H9 (cell line): ENCODE results near the gene SLC44A1. TPM values are rescaled to one million over a fixed set of nuclear protein-coding genes. Genes with fewer than 3 reads are reported as not detected.

Experiments
- DNase-seq: peaks from one replicate; pipeline ENCODE4 v3.0.0-alpha.2; 2017
- H2AFZ ChIP-seq: one replicate; pipeline ENCODE4 v1.6.1; 2013; ENCODE audit warnings: mild to moderate bottlenecking, low read length, control low read depth, moderate library complexity
- H2AK5ac ChIP-seq: 2 replicates; pipeline ENCODE4 v1.6.1; 2013; ENCODE audit warnings: low read length, control low read depth, mixed read lengths; ENCODE audit not compliant: insufficient read length
- H2BK120ac ChIP-seq: one replicate; pipeline ENCODE4 v1.6.1; 2013; ENCODE audit warnings: low read depth, mild to moderate bottlenecking, low read length, control low read depth, inconsistent platforms; ENCODE audit not compliant: poor library complexity, severe bottlenecking
- H2BK12ac ChIP-seq: 2 replicates; pipeline ENCODE4 v1.6.1; 2013; ENCODE audit warnings: low read length, control low read depth, mixed read lengths, low read depth; ENCODE audit not compliant: insufficient read length
- H2BK15ac ChIP-seq: 2 replicates; pipeline ENCODE4 v1.6.1; 2013; ENCODE audit warnings: low read depth, low read length, control low read depth
- H2BK20ac ChIP-seq: one replicate; pipeline ENCODE4 v1.6.1; 2013; ENCODE audit warnings: low read depth, mild to moderate bottlenecking, low read length, control low read depth, inconsistent platforms; ENCODE audit not compliant: poor library complexity, severe bottlenecking
- H2BK5ac ChIP-seq: 2 replicates; pipeline ENCODE4 v1.6.1; 2013; ENCODE audit warnings: low read length, control low read depth, mixed read lengths; ENCODE audit not compliant: insufficient read length
- H3K14ac ChIP-seq: 2 replicates; pipeline ENCODE4 v1.6.1; 2013; ENCODE audit warnings: low read length, control low read depth; ENCODE audit not compliant: insufficient read depth
- H3K18ac ChIP-seq: 2 replicates; pipeline ENCODE4 v1.6.1; 2013; ENCODE audit warnings: low read depth, mild to moderate bottlenecking, mixed read lengths, low read length, control low read depth; ENCODE audit not compliant: insufficient read length
- H3K23ac ChIP-seq: 2 replicates; pipeline ENCODE4 v1.6.1; 2013; ENCODE audit warnings: low read length, control low read depth, mixed read lengths, low read depth; ENCODE audit not compliant: insufficient read length
- H3K23me2 ChIP-seq: 2 replicates; pipeline ENCODE4 v1.6.1; 2013; ENCODE audit warnings: low read depth, mild to moderate bottlenecking, mixed read lengths, low read length, control low read depth; ENCODE audit not compliant: insufficient read length, poor library complexity, severe bottlenecking
- H3K27ac ChIP-seq: 2 replicates; pipeline ENCODE4 v1.5.1; 2013; ENCODE audit warnings: low read length, control low read depth, mixed read lengths, low read depth; ENCODE audit not compliant: insufficient read length
- H3K27me3 ChIP-seq: 2 replicates; pipeline ENCODE4 v1.6.1; 2013; ENCODE audit warnings: low read length, control low read depth, inconsistent platforms; ENCODE audit not compliant: insufficient read depth
- H3K4ac ChIP-seq: 2 replicates; pipeline ENCODE4 v1.6.1; 2013; ENCODE audit warnings: low read depth, mild to moderate bottlenecking, control low read depth, inconsistent platforms, low read length, moderate library complexity
- H3K4me1 ChIP-seq: 2 replicates; pipeline ENCODE4 v1.6.1; 2013; ENCODE audit warnings: low read length, control low read depth, inconsistent platforms; ENCODE audit not compliant: insufficient read depth
- H3K4me2 ChIP-seq: 2 replicates; pipeline ENCODE4 v1.6.1; 2013; ENCODE audit warnings: low read length, control low read depth, mixed read lengths; ENCODE audit not compliant: insufficient read length, insufficient read depth
- H3K56ac ChIP-seq: 2 replicates; pipeline ENCODE4 v1.6.1; 2013; ENCODE audit warnings: low read depth, mild to moderate bottlenecking, mixed read lengths, low read length, control low read depth; ENCODE audit not compliant: insufficient read length
- H3K79me1 ChIP-seq: 2 replicates; pipeline ENCODE4 v1.6.1; 2013; ENCODE audit warnings: low read depth, mild to moderate bottlenecking, moderate library complexity, low read length, control low read depth, inconsistent platforms; ENCODE audit not compliant: insufficient read depth, poor library complexity, severe bottlenecking
- H3K79me2 ChIP-seq: 2 replicates; pipeline ENCODE4 v1.6.1; 2013; ENCODE audit warnings: low read length, control low read depth, inconsistent platforms; ENCODE audit not compliant: insufficient read depth
- H3K9ac ChIP-seq: 2 replicates; pipeline ENCODE4 v1.6.1; 2013; ENCODE audit warnings: low read length, control low read depth, mixed read lengths; ENCODE audit not compliant: insufficient read length; ENCODE audit errors: extremely low read depth
- H3K9me3 ChIP-seq: one replicate; pipeline ENCODE4 v1.6.1; 2013; ENCODE audit warnings: low read depth, low read length, inconsistent platforms; ENCODE audit not compliant: control insufficient read depth
- H3T11ph ChIP-seq: one replicate; pipeline ENCODE4 v1.6.1; 2013; ENCODE audit warnings: mild to moderate bottlenecking, low read length, control low read depth, inconsistent platforms
- H4K20me1 ChIP-seq: one replicate; pipeline ENCODE4 v1.6.1; 2013; ENCODE audit not compliant: control insufficient read depth, insufficient read length, insufficient read depth
- H4K5ac ChIP-seq: 2 replicates; pipeline ENCODE4 v1.6.1; 2013; ENCODE audit warnings: low read depth, mild to moderate bottlenecking, mixed read lengths, low read length, control low read depth; ENCODE audit not compliant: insufficient read length
- H4K8ac ChIP-seq: replicated peaks from 2 replicates; pipeline ENCODE4 v1.6.1; 2013; ENCODE audit warnings: low read length, control low read depth, mixed read lengths, low read depth; ENCODE audit not compliant: insufficient read length
- H4K91ac ChIP-seq: 2 replicates; pipeline ENCODE4 v1.6.1; 2013; ENCODE audit warnings: low read depth, mild to moderate bottlenecking, moderate library complexity, mixed read lengths, low read length, control low read depth; ENCODE audit not compliant: insufficient read length
- H3K27ac Mint-ChIP-seq, 3 experiments: 2 replicates in 2 of 3; 3 replicates in 1 of 3; pipeline ENCODE4 v1.8.0; 2020 to 2021; ENCODE audit warnings: mixed read lengths in 3 of 3, mild to moderate bottlenecking in 1 of 3, moderate library complexity in 1 of 3
- H3K27me3 Mint-ChIP-seq: 2 replicates; pipeline ENCODE4 v1.8.0; 2021; ENCODE audit warnings: low read depth, mild to moderate bottlenecking, moderate library complexity, mixed read lengths
- H3K36me3 Mint-ChIP-seq, 3 experiments: 2 replicates in 2 of 3; 3 replicates in 1 of 3; pipeline ENCODE4 v1.8.0; 2020 to 2021; ENCODE audit warnings: low read depth in 3 of 3, mixed read lengths in 3 of 3; ENCODE audit not compliant: insufficient read depth in 1 of 3
- H3K4me1 Mint-ChIP-seq, 2 experiments: 2 replicates each; pipeline ENCODE4 v1.8.0; 2020; ENCODE audit warnings: mixed read lengths in 2 of 2
- H3K4me3 Mint-ChIP-seq, 2 experiments: 2 replicates in 1 of 2; 3 replicates in 1 of 2; pipeline ENCODE4 v1.8.0; 2020 to 2021; ENCODE audit warnings: mild to moderate bottlenecking in 2 of 2, mixed read lengths in 2 of 2, moderate library complexity in 1 of 2
- H3K9me3 Mint-ChIP-seq, 2 experiments: 2 replicates in 1 of 2; 3 replicates in 1 of 2; pipeline ENCODE4 v1.8.0; 2020; ENCODE audit warnings: mild to moderate bottlenecking in 2 of 2, mixed read lengths in 2 of 2, moderate library complexity in 1 of 2
- WGBS: extraction: QIAGEN DNeasy Blood & Tissue Kit; methylation state at CpG from one replicate; pipeline ENCODE4 v1.1.7; 2013; ENCODE audit warnings: missing lambda C conversion rate, low lambda C conversion rate, mixed read lengths; ENCODE audit not compliant: insufficient read length; ENCODE audit errors: extremely low coverage; 5-methylcytosine and 5-hydroxymethylcytosine counted together
- total RNA-seq: library from RNA; stranded (reverse); gene quantifications from 2 replicates; pipeline ENCODE4 v1.2.1, GENCODE V29; 2021
- TF ChIP-seq, protein P1 (sequence below): fragments of 200-600 bp; sonication (generic); conservative IDR thresholded peaks from 3 replicates; pipeline ENCODE4 v1.8.0; 2021; ENCODE audit warnings: antibody characterized with exemption, mild to moderate bottlenecking

Gene SLC44A1
- total RNA-seq, 1 experiment from 2014 or later, result 60.7 TPM

DNA sequence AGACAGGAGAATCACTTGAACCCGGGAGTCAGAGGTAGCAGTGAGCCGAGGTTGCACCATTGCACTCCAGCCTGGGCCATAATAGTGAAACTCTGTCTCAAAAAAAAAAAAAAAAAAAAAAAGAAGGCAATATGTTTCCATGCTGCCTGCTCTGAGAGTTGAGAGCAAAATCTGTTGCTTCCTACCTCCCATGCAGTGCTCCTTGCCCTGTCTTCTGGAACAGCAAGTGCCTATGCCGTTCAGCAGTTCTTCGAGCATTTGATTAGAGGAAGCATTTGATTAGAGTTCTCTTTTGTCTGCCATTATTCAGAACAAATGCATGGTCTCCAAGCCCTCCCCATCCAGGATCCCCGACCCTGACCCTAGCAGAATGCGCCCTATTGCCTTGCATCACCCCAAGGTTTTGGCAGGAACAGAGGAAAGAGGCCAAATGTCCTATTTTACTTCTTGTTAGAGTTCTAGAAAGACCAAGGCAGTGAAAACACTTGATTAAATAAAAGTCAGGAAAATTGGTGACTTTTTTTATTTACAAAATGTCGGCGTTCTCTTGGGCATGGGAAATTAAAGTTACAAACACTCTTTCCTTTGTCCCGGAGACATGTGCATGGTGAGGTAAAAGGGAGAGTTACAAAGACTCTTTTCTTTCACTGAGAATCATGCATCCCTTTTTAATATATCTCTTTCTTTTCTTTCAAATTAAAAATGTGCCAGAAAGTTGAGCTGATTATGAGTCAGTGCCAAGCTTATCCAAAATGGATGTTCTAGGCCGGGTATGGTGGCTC, 175.6 kb downstream of the SLC44A1 start:
- WGBS, result no CpG with 5 or more reads among the region's 10 CpGs
- no peak overlapping the region for H2BK5ac ChIP-seq
- H3K9me3 ChIP-seq, result no peaks in the 10 kb centered on the region
- Mint-ChIP-seq H3K27ac (no peak overlapping the region), H3K9me3 (0 out of 5 replicates have a peak, but pooled peaks cover 0 to 3% of the 10 kb centered on the region in 2 experiments), H3K4me3 (no peak overlapping the region), H3K4me1 (peaks cover 4% of the 10 kb centered on the region in 2 experiments), H3K27me3 (no peaks in the 10 kb centered on the region; the same call in 1 of the 2 replicates), H3K36me3 (no peaks in the 10 kb centered on the region; a peak in 1 of 7 replicates)
- H3K56ac ChIP-seq, result no peak overlapping the region
- no peak overlapping the region for H3K27ac ChIP-seq
- H2BK120ac ChIP-seq, result no peak overlapping the region
- H3K4ac ChIP-seq, result no peak overlapping the region
- H3K79me2 ChIP-seq, result no peaks in the 10 kb centered on the region
- H2BK20ac ChIP-seq, result no peak overlapping the region
- no peak overlapping the region for H3K14ac ChIP-seq
- H4K8ac ChIP-seq, result no peak overlapping the region
- no peak overlapping the region for H4K91ac ChIP-seq
- DNase-seq, result no peak
- no peak overlapping the region for H3K4me2 ChIP-seq
- H3K23me2 ChIP-seq, result no peaks in the 10 kb centered on the region
- TF ChIP-seq, protein P1, sequence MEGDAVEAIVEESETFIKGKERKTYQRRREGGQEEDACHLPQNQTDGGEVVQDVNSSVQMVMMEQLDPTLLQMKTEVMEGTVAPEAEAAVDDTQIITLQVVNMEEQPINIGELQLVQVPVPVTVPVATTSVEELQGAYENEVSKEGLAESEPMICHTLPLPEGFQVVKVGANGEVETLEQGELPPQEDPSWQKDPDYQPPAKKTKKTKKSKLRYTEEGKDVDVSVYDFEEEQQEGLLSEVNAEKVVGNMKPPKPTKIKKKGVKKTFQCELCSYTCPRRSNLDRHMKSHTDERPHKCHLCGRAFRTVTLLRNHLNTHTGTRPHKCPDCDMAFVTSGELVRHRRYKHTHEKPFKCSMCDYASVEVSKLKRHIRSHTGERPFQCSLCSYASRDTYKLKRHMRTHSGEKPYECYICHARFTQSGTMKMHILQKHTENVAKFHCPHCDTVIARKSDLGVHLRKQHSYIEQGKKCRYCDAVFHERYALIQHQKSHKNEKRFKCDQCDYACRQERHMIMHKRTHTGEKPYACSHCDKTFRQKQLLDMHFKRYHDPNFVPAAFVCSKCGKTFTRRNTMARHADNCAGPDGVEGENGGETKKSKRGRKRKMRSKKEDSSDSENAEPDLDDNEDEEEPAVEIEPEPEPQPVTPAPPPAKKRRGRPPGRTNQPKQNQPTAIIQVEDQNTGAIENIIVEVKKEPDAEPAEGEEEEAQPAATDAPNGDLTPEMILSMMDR, result no peak
- no peak overlapping the region for H3K18ac ChIP-seq
- H2AFZ ChIP-seq, result no peak overlapping the region
- no peak overlapping the region for H2BK15ac ChIP-seq
- H3K27me3 ChIP-seq, result no peaks in the 10 kb centered on the region
- no peaks in the 10 kb centered on the region for H4K20me1 ChIP-seq
- H2AK5ac ChIP-seq, result no peak overlapping the region
- no peak overlapping the region for H3K23ac ChIP-seq
- no peak overlapping the region for H2BK12ac ChIP-seq
- H4K5ac ChIP-seq, result no peak overlapping the region
- H3K4me1 ChIP-seq, result no peaks in the 10 kb centered on the region
- no peaks in the 10 kb centered on the region for H3K79me1 ChIP-seq
- no peak overlapping the region for H3T11ph ChIP-seq
- no peak overlapping the region for H3K9ac ChIP-seq
